H1 (cell line): ENCODE results near the gene WDR11. TPM values are rescaled to one million over a fixed set of nuclear protein-coding genes. Genes with fewer than 3 reads are reported as not detected.

ENCODE experiments used
- CTCF ChIA-PET: fragments of 300-600 bp; sonication (Branson Sonifier 250); formaldehyde crosslinking; loops from one replicate; lab custom pipeline; 2021; ENCODE audit not compliant: partially characterized antibody; lab: Charles Lee
- POLR2A ChIA-PET: fragments of 300-600 bp; sonication (Branson Sonifier 250); formaldehyde crosslinking; loops from one replicate; lab custom pipeline; 2021; ENCODE audit warnings: inconsistent platforms; ENCODE audit not compliant: partially characterized antibody; lab: Charles Lee
- DNase-seq, 2 experiments: peaks; one replicate each; pipeline versions ENCODE4 v3.0.0 to v3.0.0-alpha.2; 2010 to 2022; ENCODE audit warnings: low spot score in 2 of 2, low read depth in 1 of 2, mixed read lengths in 1 of 2
- FAIRE-seq: peaks from 2 replicates; lab custom pipeline; 2011; peaks lifted over from hg19 to GRCh38; lab: Jason Lieb, UNC
- H2AFZ ChIP-seq: 2 replicates; pipeline ENCODE4 v1.8.1; 2012; ENCODE audit warnings: low read length, inconsistent platforms
- H2AK5ac ChIP-seq: 2 replicates; pipeline ENCODE4 v1.6.1; 2013; ENCODE audit warnings: low read depth, low read length
- H2BK120ac ChIP-seq: replicated peaks from 2 replicates; pipeline ENCODE3; 2013; ENCODE audit warnings: low read depth, low read length, inconsistent platforms
- H2BK12ac ChIP-seq: 2 replicates; pipeline ENCODE4 v1.6.1; 2013; ENCODE audit warnings: low read depth, low read length
- H2BK15ac ChIP-seq: 2 replicates; pipeline ENCODE4 v1.6.1; 2013; ENCODE audit warnings: low read length
- H2BK20ac ChIP-seq: 2 replicates; pipeline ENCODE4 v1.6.1; 2013; ENCODE audit warnings: low read length
- H2BK5ac ChIP-seq: 2 replicates; pipeline ENCODE4 v1.6.1; 2013; ENCODE audit warnings: low read depth, low read length
- H3K14ac ChIP-seq: 2 replicates; pipeline ENCODE4 v1.6.1; 2013; ENCODE audit warnings: inconsistent platforms; ENCODE audit not compliant: insufficient read length
- H3K18ac ChIP-seq: 2 replicates; pipeline ENCODE4 v1.6.1; 2013; ENCODE audit warnings: low read length; ENCODE audit errors: extremely low read depth
- H3K23ac ChIP-seq: 2 replicates; pipeline ENCODE4 v1.6.1; 2013; ENCODE audit warnings: inconsistent platforms; ENCODE audit not compliant: insufficient read length
- H3K23me2 ChIP-seq: 2 replicates; pipeline ENCODE4 v1.6.1; 2013; ENCODE audit warnings: low read depth, low read length
- H3K27ac ChIP-seq: 2 replicates; pipeline ENCODE4 v1.6.1; 2011; ENCODE audit warnings: low read depth, low read length, inconsistent platforms
- H3K27me3 ChIP-seq, 4 experiments: replicated peaks in 1 of 4; 1 replicate in 1 of 4; 2 replicates in 3 of 4; pipeline versions ENCODE4 v1.6.1 to v1.8.1; 2011 to 2013; ENCODE audit warnings: low read length in 3 of 4, mild to moderate bottlenecking in 3 of 4, inconsistent platforms in 2 of 4, mixed read lengths in 2 of 4, moderate library complexity in 1 of 4; ENCODE audit not compliant: control insufficient read depth in 3 of 4, insufficient read depth in 3 of 4; ENCODE audit errors: extremely low read depth in 1 of 4
- H3K36me3 ChIP-seq, 4 experiments: 2 replicates each; pipeline versions ENCODE4 v1.6.1 to v1.8.1; 2011 to 2013; ENCODE audit warnings: mild to moderate bottlenecking in 4 of 4, low read length in 3 of 4, moderate library complexity in 2 of 4, control low read depth in 1 of 4, inconsistent platforms in 1 of 4; ENCODE audit not compliant: insufficient read depth in 4 of 4, control insufficient read depth in 2 of 4
- H3K4ac ChIP-seq: replicated peaks from 2 replicates; pipeline ENCODE3; 2013; ENCODE audit warnings: low read length, low read depth, mixed read lengths, inconsistent platforms; ENCODE audit not compliant: insufficient read length
- H3K4me1 ChIP-seq, 4 experiments: replicated peaks in 1 of 4; 1 replicate in 1 of 4; 2 replicates in 3 of 4; pipeline versions ENCODE4 v1.6.1 to v1.8.1; 2011 to 2013; ENCODE audit warnings: low read length in 3 of 4, inconsistent platforms in 2 of 4, mixed read lengths in 1 of 4; ENCODE audit not compliant: insufficient read depth in 4 of 4, control insufficient read depth in 3 of 4
- H3K4me2 ChIP-seq, 2 experiments: 2 replicates each; pipeline versions ENCODE4 v1.6.1 to v1.8.1; 2011 to 2013; ENCODE audit warnings: low read depth in 2 of 2, low read length in 2 of 2, control low read depth in 1 of 2, inconsistent platforms in 1 of 2, mild to moderate bottlenecking in 1 of 2; ENCODE audit not compliant: insufficient read depth in 1 of 2
- H3K4me3 ChIP-seq, 4 experiments: fragments of 200-600, 300-600 bp in 1 of 4; sonication (generic), shearing (Covaris generic), sonication (Bioruptor Twin) in 1 of 4; 2 replicates each; pipeline versions ENCODE4 v1.5.1 to v1.8.1; 2011 to 2016; ENCODE audit warnings: low read length in 4 of 4, low read depth in 3 of 4, control low read depth in 2 of 4, inconsistent platforms in 2 of 4, mild to moderate bottlenecking in 2 of 4, mixed read lengths in 1 of 4, moderate library complexity in 1 of 4; ENCODE audit not compliant: insufficient read depth in 2 of 4; ENCODE audit errors: extremely low read depth in 1 of 4
- H3K56ac ChIP-seq: replicated peaks from 2 replicates; pipeline ENCODE3; 2013; ENCODE audit warnings: low read depth, mild to moderate bottlenecking, mixed read lengths, low read length, inconsistent platforms; ENCODE audit not compliant: insufficient read length
- H3K79me1 ChIP-seq: 2 replicates; pipeline ENCODE4 v1.6.1; 2013; ENCODE audit warnings: low read depth, low read length, control low read depth
- H3K79me2 ChIP-seq, 2 experiments: 2 replicates each; pipeline versions ENCODE4 v1.6.1 to v1.8.1; 2012 to 2013; ENCODE audit warnings: low read length in 2 of 2, mild to moderate bottlenecking in 2 of 2, inconsistent platforms in 1 of 2; ENCODE audit not compliant: insufficient read depth in 2 of 2, control insufficient read depth in 1 of 2
- H3K9ac ChIP-seq, 4 experiments: replicated peaks in 1 of 4; 1 replicate in 1 of 4; 2 replicates in 3 of 4; pipeline versions ENCODE4 v1.6.1 to v1.8.1; 2011 to 2013; ENCODE audit warnings: low read depth in 3 of 4, low read length in 3 of 4, control low read depth in 2 of 4, mild to moderate bottlenecking in 2 of 4, moderate library complexity in 2 of 4, inconsistent platforms in 1 of 4; ENCODE audit errors: extremely low read depth in 1 of 4
- H3K9me3 ChIP-seq, 2 experiments: 2 replicates each; pipeline versions ENCODE4 v1.6.1 to v1.8.1; 2012 to 2013; ENCODE audit warnings: mild to moderate bottlenecking in 2 of 2, moderate library complexity in 2 of 2, control low read depth in 1 of 2, inconsistent platforms in 1 of 2, low read depth in 1 of 2, low read length in 1 of 2, mixed read lengths in 1 of 2; ENCODE audit not compliant: insufficient read depth in 2 of 2
- H4K20me1 ChIP-seq, 2 experiments: replicated peaks in 1 of 2; 2 replicates each; pipeline versions ENCODE3 to v1.8.1; 2011 to 2013; ENCODE audit warnings: inconsistent platforms in 2 of 2, low read length in 2 of 2, mild to moderate bottlenecking in 1 of 2; ENCODE audit not compliant: insufficient read depth in 2 of 2, control insufficient read depth in 1 of 2
- H4K5ac ChIP-seq: 2 replicates; pipeline ENCODE4 v1.6.1; 2013; ENCODE audit warnings: low read length, low read depth, mixed read lengths, inconsistent platforms; ENCODE audit not compliant: insufficient read length
- H4K8ac ChIP-seq: 2 replicates; pipeline ENCODE4 v1.8.0; 2013; ENCODE audit warnings: mild to moderate bottlenecking, moderate library complexity, low read length, inconsistent platforms; ENCODE audit not compliant: insufficient read depth; ENCODE audit errors: extremely low read depth
- H4K91ac ChIP-seq: replicated peaks from 2 replicates; pipeline ENCODE3; 2013; ENCODE audit warnings: low read length, mixed read lengths, inconsistent platforms; ENCODE audit not compliant: insufficient read length
- ATF3 ChIP-seq: IDR thresholded peaks from 2 replicates; pipeline ENCODE4 v1.6.1; 2011; ENCODE audit warnings: low read depth, mild to moderate bottlenecking, low read length; ENCODE audit not compliant: insufficient read depth
- BACH1 ChIP-seq: IDR thresholded peaks from 2 replicates; pipeline ENCODE4 v1.6.1; 2012; ENCODE audit warnings: low read length, improper control_type of control experiment
- BCL11A ChIP-seq, 2 experiments: IDR thresholded peaks; one replicate each; pipeline ENCODE4 v1.6.1; 2011; ENCODE audit warnings: low read depth in 2 of 2, low read length in 2 of 2, mild to moderate bottlenecking in 2 of 2
- EZH2 ChIP-seq: fragments of 200-600 bp; sonication (generic); IDR thresholded peaks from 2 replicates; pipeline ENCODE4 v1.7.1; 2012; ENCODE audit warnings: low read depth, mild to moderate bottlenecking, moderate library complexity, low read length, inconsistent platforms; ENCODE audit not compliant: severe bottlenecking
- HDAC2 ChIP-seq, 2 experiments: fragments of 300-600 bp in 1 of 2; sonication (generic) in 1 of 2; IDR thresholded peaks; 2 replicates each; pipeline ENCODE4 v1.6.1; 2011 to 2012; ENCODE audit warnings: low read depth in 2 of 2, low read length in 2 of 2, mild to moderate bottlenecking in 2 of 2, moderate library complexity in 2 of 2, borderline replicate concordance in 1 of 2, inconsistent platforms in 1 of 2
- RBBP5 ChIP-seq: IDR thresholded peaks from 2 replicates; pipeline ENCODE4 v1.7.1; 2012; ENCODE audit warnings: low read depth, mild to moderate bottlenecking, inconsistent platforms, low read length, moderate library complexity, borderline replicate concordance
- SAP30 ChIP-seq: fragments of 300-600 bp; sonication (generic); IDR thresholded peaks from 2 replicates; pipeline ENCODE4 v1.7.1; 2012; ENCODE audit warnings: low read length, moderate library complexity, mild to moderate bottlenecking, inconsistent platforms; ENCODE audit not compliant: insufficient read depth, insufficient replicate concordance
- SIN3A ChIP-seq, 2 experiments: IDR thresholded peaks in 1 of 2; conservative IDR thresholded peaks in 1 of 2; 2 replicates each; pipeline ENCODE4 v1.6.1; 2011 to 2012; ENCODE audit warnings: low read length in 2 of 2, improper control_type of control experiment in 1 of 2, low read depth in 1 of 2, mild to moderate bottlenecking in 1 of 2
- SIX5 ChIP-seq: IDR thresholded peaks from 2 replicates; pipeline ENCODE4 v1.6.1; 2011; ENCODE audit warnings: mild to moderate bottlenecking, low read depth, low read length
- SUZ12 ChIP-seq: fragments of 200-600 bp; sonication (generic); IDR thresholded peaks from 2 replicates; pipeline ENCODE4 v1.6.1; 2012; ENCODE audit warnings: mild to moderate bottlenecking, inconsistent platforms, low read length, moderate library complexity, mixed read lengths
- USF2 ChIP-seq: IDR thresholded peaks from 2 replicates; pipeline ENCODE4 v1.6.1; 2011; ENCODE audit warnings: low read length, improper control_type of control experiment
- WGBS, 2 experiments: shearing (Covaris generic) in 1 of 2; methylation state at CpG; one replicate each; pipeline versions ENCODE4 v1.1.6 to v1.1.7; 2013 to 2015; ENCODE audit warnings: low lambda C conversion rate in 2 of 2, mixed read lengths in 2 of 2, inconsistent platforms in 1 of 2, low coverage in 1 of 2, missing lambda C conversion rate in 1 of 2; ENCODE audit not compliant: insufficient replicate concordance in 2 of 2, insufficient coverage in 1 of 2, insufficient read length in 1 of 2; ENCODE audit errors: extremely low coverage in 1 of 2, missing lambda C conversion rate in 1 of 2; 5-methylcytosine and 5-hydroxymethylcytosine counted together
- polyA plus RNA-seq, 7 experiments: library from polyadenylated mRNA; depleted of rRNA in 3 of 7; stranded (reverse) in 5 of 7; unstranded in 2 of 7; fragments of >200 nt in 5 of 7; fragments of 200-250 nt in 2 of 7; gene quantifications; 1 replicate in 5 of 7; 2 replicates in 1 of 7; 4 replicates in 1 of 7; pipeline versions ENCODE4 v1.2.1 to v1.2.3, GENCODE V29; 2011 to 2013; ENCODE audit warnings: missing spikeins in 2 of 7, mixed read lengths in 2 of 7
- total RNA-seq: library from RNA; stranded (reverse); fragmentation: NEBNext Ultra II Directional; extraction: Animal tissue kit (Norgen Biotek cat#: 25700); gene quantifications from 2 replicates; pipeline ENCODE4 v1.2.1, GENCODE V29; 2021

WDR11 gene
- total and polyA plus RNA-seq, 2 of the 8 experiments (the other 6 are each of a cell fraction or from before 2014, with no cell fraction given): 39.7 to 41.9 TPM

- no peak overlapping the region for H3K9ac ChIP-seq
- no peak overlapping the region for H2BK5ac ChIP-seq
- H4K20me1 ChIP-seq: no peaks in the 10 kb centered on the region
- FAIRE-seq: no peak
- no peaks in the 10 kb centered on the region for H3K27me3 ChIP-seq
- H3K4me1 ChIP-seq: no peaks in the 10 kb centered on the region
- H3K23me2 ChIP-seq: peaks cover 2% of the 10 kb centered on the region; the same call in 1 of the 2 replicates
- no peaks in the 10 kb centered on the region for H3K36me3 ChIP-seq
- no peak overlapping the region for H4K91ac ChIP-seq
- H2BK12ac ChIP-seq: no peak overlapping the region
- no peak overlapping the region for H4K8ac ChIP-seq
- H2BK15ac ChIP-seq: no peak overlapping the region
- H3K56ac ChIP-seq: no peak overlapping the region
- H4K5ac ChIP-seq: no peak overlapping the region
- no peaks in the 10 kb centered on the region for H3K9me3 ChIP-seq
- H3K4me3 ChIP-seq: no peak overlapping the region
- no peak overlapping the region for H2AFZ ChIP-seq
- H2AK5ac ChIP-seq: no peak overlapping the region
- no peak overlapping the region for H2BK20ac ChIP-seq
- no peaks in the 10 kb centered on the region for H3K79me1 ChIP-seq
- no peak overlapping the region for H3K27ac ChIP-seq
- H3K4ac ChIP-seq: no peak overlapping the region
- H3K23ac ChIP-seq: no peak overlapping the region
- ChIA-PET CTCF (interaction anchor here (0.8 kb wide), 1 partner anchor 9 kb away, joined by 4 read pairs; no protein-coding TSS in a partner anchor), POLR2A (interaction anchor here (1.0 to 1.3 kb wide), 2 partner anchors 10 to 12 kb away, joined by 3 to 4 read pairs; no protein-coding TSS in a partner anchor)
- 93% methylated on average over 9 of the region's 9 CpGs; no CpG with 5 or more reads in 1 of the 2 experiments for WGBS, 2 experiments
- no peak overlapping the region for H2BK120ac ChIP-seq
- DNase-seq: no peak
- no peaks in the 10 kb centered on the region for H3K79me2 ChIP-seq
- H3K4me2 ChIP-seq: no peak overlapping the region
- H3K14ac ChIP-seq: no peak overlapping the region
- H3K18ac ChIP-seq: no peak overlapping the region
- TF ChIP-seq SIN3A (conservative IDR thresholded peaks at IDR 0.05 in 1 of 2, IDR thresholded peaks at IDR 0.05 in 1 of 2; ENCODE audit: low read depth in 1 of 2, low read length in 2 of 2): no peak
- no peak for TF ChIP-seq SUZ12
- no peak for TF ChIP-seq HDAC2 (IDR thresholded peaks at IDR 0.05; ENCODE audit: borderline replicate concordance in 1 of 2, low read depth in 2 of 2, low read length in 2 of 2)
- TF ChIP-seq ATF3: no peak
- TF ChIP-seq RBBP5: no peak
- no peak for TF ChIP-seq BCL11A (IDR thresholded peaks at IDR 0.05; ENCODE audit: low read depth in 2 of 2, low read length in 2 of 2)
- TF ChIP-seq BACH1: no peak
- TF ChIP-seq EZH2: no peak
- TF ChIP-seq USF2: no peak
- no peak for TF ChIP-seq SIX5
- TF ChIP-seq SAP30: no peak
These were observed 19.1 kb upstream of the WDR11 start for GRCh38 chr10:120832106-120832505.
